Measurements from ENCODE around the gene CDT1. TPM values are rescaled to one million over a fixed set of nuclear protein-coding genes. Genes with fewer than 3 reads are reported as not detected.
"Not testable (repeated sequence)": the region's sequence is repeated elsewhere in the genome, so short reads cannot be mapped to it uniquely, and the experiment has no call there.

Gene CDT1
- total RNA-seq, 1 donor from 2014 or later = 9.4 TPM

DNA sequence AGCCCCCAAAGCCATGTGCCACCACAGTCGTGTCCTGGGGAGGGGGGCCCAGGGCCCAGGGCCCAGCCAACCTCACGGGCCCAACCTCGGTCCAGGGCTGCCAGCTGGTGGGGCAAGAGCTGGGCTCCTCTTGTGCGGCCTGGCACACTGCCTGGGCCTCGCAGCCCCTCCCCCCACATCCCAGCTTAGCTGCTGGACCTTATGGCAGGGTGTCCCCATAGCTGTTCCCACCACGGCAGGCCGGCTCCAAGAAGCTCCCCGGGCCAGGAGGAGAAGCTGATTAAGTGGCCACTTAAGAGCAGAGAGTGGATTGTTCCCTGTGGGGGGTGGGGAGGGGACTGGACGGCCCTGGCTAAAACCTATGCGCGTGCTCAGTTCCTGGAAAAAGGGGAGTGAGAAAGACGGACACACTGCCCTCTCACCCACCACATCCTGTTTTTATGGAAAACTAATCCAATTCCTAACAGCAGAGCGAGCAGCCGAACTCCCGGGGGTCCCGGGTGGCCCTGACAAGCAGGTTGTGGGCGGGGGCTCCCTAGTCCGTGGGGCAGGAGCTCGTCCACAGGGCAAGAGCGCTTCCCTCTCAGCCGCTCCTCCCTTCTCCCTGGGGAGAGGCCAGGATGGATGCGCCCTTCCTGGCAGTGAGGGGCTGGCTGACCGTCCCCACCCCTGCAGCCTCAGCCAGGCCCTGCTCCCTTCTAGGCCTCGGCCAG is 35.4 kb upstream of the CDT1 start:
- peak; percentile 22 for DNase-seq (ENCODE audit: low read depth, low spot score)

- DNase-seq (ENCODE audit: low read depth, low spot score) = no peak
These were observed 33.8 kb upstream of the CDT1 start for GRCh38 chr16:88769617-88770460.

GRCh38 chr16:88770461-88771293 is 32.9 kb upstream of the CDT1 start:
- DNase-seq (ENCODE audit: low read depth, low spot score) = no peak

DNA sequence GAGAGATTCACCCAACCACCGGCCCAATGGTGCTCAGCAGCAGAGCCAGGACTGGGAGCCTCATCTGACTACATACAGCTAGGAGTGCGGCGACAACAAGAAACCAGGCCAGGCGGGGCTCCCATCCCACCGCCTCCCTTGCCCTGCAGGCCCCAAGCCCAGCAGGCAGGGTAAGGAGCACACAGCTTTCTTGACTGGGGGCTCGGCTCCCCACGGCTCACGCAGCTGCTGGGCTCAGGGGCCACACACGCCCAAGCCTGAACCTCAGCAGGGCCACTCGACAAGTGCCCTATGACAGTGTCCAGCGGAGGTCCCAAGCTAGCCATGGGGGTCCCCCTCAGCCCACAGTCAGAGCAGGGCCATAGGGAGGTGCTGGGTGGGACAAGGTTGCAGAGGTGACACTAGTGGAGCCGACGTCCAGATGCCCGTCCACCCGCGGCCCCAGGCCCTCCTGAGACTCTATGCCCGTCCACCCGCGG is 32.3 kb upstream of the CDT1 start:
- no peak for DNase-seq (ENCODE audit: low read depth, low spot score)

- DNase-seq (ENCODE audit: low read depth, low spot score) = not testable (repeated sequence)
These were observed 31.8 kb upstream of the CDT1 start for GRCh38 chr16:88771781-88772180.

DNA sequence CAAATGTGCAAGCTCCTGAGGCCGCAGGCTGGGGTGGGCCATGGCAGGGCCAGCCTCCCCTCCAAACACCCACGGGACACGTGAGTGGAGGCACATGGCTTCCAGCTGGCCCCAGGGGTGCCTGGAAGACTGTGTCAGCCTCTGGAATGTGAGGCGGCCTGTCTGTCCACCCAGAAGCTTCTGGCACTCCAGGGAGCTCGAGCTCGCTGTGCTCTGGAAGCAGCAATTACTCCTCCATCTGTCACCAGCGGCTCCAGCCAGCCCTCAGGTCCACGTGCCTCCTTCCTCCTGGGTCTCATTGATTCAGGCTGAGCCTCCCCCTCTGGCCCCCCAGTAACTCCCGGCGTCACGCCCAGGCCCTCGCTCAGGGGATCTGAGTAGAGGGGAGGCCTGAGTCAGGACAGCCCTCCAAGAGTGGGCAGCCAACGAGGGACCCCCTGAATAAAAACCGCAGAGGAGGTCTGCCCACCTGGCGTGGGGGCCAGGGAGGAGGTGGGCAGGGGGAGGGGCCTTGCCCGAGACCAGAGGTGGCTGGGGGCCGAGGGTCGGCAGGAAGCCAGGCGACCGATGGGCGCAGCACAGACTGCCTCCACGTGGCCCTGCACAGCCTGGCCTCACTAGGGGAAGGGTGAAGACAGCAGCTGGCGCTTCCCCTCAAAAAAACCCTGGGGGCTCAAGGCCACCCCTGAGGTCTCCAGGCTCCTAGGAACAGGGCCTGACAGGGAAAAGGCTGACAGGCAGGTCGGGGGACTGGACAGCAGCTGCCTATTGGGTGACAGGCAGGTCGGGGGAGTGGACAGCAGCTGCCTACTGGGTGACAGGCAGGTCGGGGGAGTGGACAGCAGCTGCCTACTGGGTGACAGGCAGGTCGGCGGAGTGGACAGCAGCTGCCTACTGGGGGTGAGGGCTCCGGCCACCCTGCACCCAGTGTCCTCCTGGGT is 30.4 kb upstream of the CDT1 start:
- no peak for DNase-seq (ENCODE audit: low read depth, low spot score)

DNA sequence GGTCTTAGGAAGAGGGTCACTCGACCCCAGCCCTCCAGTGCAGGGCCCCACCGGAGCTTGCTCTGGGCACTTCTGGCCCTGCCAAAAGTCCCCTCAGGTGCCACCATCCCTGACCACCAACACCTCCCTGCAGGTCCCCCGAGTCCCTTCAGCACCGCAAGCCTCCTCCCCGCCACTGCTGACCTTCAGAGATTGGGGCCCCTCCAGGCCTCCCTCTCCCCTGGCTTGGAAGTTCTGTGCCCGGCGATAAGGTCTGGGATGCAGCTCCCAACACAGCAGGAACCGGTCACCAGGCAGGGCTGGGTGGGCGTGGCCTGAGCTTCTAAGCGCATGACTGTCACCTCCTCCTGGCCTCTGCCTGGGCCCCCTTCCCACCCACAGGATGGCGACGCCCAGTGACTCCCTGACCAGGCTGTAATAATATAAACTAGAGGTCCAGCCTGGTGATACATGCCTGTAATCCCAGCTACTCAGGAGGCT is 29.7 kb upstream of the CDT1 start:
- no peak for DNase-seq (ENCODE audit: low read depth, low spot score)

DNA sequence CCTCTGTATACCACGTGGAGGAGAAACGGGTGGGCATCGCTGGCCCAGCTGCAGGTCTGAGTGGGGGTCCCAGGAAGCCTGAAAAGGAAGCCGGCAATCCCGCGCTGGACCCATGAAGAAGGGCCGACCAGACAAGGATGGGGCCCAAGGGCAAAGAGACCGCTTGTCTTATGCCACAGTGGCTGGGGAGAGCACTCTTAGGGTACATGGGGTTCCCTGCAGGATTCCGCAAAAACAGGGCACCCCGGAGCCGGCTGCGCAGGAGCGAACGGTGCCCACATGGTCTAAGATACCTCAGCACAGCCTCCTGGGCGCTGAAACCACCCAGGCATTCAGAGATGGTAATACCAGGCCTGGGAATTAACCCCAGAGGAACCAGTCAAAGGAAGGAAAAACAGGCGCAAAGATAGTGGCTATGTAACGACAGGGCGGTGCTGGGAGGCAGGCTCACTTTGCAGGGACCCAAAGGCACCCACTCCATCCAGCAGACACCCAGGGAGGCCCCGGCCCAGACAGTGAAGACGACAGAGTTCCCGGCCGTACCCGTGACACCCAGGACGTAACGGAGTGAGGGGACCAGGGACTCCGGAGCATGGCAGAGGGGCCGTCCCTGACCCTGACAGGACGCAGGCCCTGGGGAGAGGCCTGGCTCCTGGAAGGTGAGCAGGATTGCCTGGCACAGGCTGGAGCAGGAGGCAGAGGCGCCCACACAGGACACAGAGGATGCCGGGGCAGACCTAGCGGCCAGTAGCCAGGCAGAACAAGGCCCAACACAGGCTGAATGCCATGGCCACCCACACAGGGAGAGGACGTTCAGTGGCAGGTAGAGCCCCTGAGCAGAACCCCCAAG is 28.8 kb upstream of the CDT1 start:
- no peak for DNase-seq (ENCODE audit: low read depth, low spot score)

DNA sequence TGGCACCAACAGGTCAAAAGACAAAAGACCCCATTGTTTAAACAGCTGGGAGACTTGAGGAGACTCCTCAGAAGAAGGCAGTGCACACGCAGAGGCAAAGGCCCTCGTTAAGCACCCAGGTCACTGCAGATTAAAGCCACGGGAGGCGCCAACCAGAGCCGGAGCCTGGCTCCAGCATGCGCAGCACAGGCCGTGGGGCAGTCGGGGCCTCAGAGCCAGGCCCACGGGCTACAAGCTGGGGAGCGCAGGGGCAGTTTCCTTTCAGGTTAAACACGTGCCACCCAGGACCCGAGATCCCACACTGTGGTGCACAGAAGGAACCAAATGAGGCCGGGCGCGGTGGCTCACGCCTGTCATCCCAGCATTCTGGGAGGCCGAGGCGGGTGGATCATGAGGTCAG is 27.8 kb upstream of the CDT1 start:
- no peak for DNase-seq (ENCODE audit: low read depth, low spot score)

GRCh38 chr16:88777471-88778270 is 25.9 kb upstream of the CDT1 start:
- DNase-seq (ENCODE audit: low read depth, low spot score) = no peak

DNA sequence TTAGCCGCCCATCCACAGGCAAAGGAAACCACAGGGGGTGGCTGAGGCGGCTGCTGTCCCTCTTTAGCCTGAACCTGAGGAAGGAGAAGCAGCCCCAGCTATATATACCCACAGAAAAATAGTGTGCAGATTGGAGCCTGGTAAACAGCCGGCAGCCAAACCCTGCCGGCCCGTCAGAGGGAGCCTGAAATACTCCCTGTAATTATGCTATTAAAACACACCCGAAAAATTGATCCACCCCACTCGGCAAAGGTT is 25.4 kb upstream of the CDT1 start:
- DNase-seq (ENCODE audit: low read depth, low spot score) = no peak

GRCh38 chr16:88778541-88779065 is 25.0 kb upstream of the CDT1 start:
- no peak for DNase-seq (ENCODE audit: low read depth, low spot score)

- DNase-seq (ENCODE audit: low read depth, low spot score) = no peak
These were observed 24.0 kb upstream of the CDT1 start for GRCh38 chr16:88779406-88780141.

DNA sequence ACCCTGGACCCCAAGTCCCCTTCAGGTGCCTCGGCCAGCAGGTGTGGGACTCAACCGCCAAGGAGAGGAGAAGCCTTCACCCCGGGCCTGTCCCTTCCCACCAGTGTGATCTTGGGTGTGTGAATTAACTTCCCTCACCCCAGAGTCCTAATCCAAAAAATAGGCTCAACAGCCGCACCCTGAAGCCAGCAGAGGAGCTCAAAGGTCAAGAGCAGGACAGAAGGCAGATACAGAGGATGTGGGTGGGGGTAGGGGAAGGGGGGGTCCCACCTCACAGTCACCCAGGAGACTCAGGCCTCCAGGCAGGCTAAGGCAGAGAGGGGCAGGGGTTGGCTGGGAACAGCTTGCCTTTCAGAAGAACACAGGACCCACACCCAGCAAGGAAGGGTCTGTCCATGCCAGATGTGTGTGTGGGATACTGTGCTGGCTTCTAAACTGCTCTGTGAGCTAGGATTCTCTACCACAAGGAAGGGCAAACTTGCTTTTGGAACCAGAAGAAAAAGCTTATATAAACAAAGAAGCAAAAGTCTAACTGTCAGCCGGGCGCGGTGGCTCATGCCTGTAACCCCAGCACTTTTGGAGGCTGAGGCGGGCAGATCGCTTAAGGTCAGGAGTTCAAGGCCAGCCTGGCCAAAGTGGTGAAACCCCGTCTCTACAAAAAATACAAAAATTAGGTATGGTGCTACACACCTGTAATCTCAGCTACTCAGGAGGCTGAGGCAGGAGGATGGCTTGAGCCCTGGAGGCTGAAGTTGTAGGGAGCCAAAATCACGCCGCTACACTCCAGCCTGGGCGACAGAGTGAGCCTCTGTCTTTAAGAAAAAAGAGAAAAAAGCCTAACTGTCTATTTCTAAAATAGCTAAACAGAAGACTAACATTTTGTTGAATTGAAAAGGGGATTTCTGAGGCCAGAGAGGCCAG is 23.2 kb upstream of the CDT1 start:
- no peak for DNase-seq (ENCODE audit: low read depth, low spot score)

DNA sequence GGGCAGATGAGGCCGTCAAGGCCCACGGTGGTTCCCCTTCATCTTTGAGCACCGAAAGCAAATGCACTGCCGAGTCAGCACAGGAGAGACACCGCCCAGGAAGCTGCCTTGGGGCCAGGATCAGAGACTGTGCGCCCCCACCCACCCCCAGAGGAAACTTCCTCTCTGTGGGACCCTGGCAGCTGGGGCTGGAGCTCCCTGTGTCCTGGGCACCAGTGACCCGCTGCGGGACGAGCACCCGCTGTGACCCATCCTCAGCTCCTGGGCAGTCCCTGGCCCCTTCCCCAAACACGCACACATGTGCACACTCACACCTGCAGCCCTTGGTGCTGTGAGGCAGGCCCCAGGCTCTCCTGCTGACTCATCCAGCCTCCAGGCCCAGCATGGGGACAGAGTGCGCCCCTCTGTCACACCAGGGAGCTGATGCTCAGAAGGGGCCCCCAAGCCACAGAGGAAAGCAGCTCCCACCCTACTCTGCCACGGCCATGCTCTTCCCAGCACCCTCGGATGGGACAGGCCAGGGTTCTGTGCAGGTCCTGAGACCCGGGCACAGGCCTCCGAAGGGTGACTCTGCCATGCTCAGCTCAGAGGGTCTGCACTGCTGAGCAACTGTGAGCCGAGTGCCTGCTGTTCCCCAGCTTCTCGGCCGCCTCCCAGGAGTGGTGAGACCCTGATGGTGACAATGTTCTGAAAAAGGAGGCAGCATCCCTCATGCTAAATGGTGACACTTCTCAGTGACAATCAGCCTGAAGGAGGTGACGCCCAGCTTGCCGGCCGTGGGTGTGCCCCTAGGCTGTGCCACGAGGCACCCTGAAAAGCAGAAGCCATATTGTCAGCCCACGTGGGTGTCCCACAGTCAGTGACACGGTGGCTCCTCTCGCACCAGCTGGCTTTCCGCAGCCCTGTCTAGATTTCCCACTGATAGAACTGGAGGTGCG is 22.2 kb upstream of the CDT1 start:
- DNase-seq (ENCODE audit: low read depth, low spot score) = no peak
